ENCODE measurements around the gene FOXJ1.

GRCh38 chr17:76132574-76133338 lies 8.3 kb downstream of the FOXJ1 start:
- TF ChIP-seq POLR2A (IDR thresholded peaks at IDR 0.05; ENCODE audit: low read depth, low read length) (no peak), POLR2AphosphoS5 (IDR thresholded peaks at IDR 0.05; ENCODE audit: low read depth, low read length) (no peak), PAX5 (IDR thresholded peaks at IDR 0.05; ENCODE audit: insufficient read depth, low read length, severe bottlenecking) (no peak), SPI1 (IDR thresholded peaks at IDR 0.05; ENCODE audit: low read depth, low read length) (no peak), TAF1 (IDR thresholded peaks at IDR 0.05; ENCODE audit: low read depth, low read length) (no peak)
